HuH-7.5 (cell line): Measurements from ENCODE around the gene SMC3.

Experiments used
- DNase-seq: peaks from one replicate; pipeline ENCODE4 v3.0.0; 2011; ENCODE audit warnings: low spot score

The SMC3 gene

DNA sequence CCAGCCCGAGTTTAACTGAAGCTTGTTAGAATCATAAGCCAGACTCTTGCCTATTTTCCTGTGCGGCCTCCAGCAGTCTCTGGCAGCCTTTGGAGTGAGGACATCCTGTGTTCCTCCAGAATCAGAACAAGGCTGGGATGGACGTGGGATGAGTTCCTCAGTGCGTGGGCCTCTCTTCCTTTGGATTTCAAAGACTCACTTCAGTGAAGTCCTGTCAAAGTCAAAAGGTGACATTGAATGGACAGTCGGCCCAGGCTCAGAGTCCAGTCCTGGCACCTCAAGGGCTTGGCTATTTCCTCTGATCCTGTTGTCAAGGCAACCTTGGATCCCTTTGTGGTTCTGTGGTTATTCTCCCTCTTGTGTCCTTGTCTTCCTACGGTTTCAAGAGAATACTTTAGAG, 21.4 kb upstream of the SMC3 start:
- no peak for DNase-seq

DNA sequence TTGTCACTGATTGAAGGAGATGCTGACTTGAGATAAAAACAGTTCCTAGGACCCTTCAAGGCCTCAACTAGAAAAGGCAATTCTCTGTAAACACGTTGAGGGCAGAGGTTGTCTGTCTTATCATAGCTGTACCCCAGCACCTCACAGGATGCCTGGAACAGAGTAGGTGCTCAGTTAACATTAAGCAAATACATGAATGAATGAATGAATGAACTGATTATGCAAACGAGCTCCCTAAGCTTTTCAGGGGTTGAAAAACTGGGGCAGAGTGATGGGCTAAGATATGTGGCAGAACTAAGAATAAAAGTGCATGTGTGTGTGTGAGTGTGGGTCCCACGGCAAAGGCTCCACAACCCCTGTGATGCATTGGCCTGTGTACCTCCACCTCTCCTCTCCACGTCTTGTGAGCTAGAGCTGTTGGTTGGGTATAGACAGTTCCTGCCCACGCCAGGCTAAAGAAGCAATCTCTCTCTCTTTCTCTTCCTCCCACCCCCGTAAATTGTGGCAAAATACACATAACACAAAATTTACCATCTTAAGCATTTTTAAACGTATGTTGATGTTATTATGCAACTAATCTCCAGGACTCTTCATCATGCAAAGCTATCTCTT, 20.9 kb upstream of the SMC3 start:
- DNase-seq = no peak

DNA sequence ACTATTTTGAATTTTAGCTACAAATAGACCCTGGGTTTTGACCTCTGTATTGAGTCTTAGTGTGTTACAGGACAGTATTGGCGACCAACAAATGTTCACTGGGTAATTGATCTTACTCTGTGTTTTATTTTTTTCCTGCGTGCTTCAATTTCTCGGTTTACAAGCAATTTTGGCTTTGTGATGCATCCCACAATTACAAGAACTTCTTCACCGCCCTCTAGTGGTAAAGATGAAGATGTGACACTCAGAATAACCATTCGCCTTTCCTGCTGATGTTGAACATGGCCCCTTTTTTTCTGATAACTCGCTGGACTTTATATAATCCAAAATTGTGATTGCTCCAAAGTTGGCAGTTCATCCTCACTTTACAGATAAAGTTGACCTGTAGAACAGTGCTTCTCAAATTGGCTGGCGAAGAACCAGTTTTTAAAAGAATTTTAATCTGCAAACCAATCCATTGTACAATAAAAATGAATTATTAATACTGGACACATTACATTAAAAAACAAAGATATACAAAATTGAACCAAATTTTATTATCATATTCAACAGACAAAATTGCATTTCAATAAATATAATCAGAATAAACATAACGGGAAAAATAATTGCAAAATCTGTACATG, 20.2 kb upstream of the SMC3 start:
- DNase-seq = no peak

DNA sequence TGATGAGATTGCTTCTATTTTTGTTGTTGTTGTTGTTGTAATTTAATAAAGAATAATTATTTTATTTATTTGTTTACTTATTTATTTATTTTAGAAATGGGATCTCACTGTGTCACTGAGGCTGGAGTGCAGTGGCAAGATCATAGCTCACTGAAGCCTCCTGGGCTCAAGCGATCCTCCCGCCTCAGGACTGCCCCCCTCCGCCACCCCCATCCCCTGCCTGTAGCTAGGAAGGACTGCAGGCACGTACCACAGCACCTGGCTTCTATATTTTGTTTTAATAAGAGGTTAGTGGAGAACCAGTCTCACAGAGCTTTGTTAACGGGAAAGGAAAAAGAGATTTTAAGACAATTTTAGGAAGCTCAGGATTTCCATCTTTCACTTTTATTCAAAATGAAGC, 19.5 kb upstream of the SMC3 start:
- DNase-seq = no peak

DNA sequence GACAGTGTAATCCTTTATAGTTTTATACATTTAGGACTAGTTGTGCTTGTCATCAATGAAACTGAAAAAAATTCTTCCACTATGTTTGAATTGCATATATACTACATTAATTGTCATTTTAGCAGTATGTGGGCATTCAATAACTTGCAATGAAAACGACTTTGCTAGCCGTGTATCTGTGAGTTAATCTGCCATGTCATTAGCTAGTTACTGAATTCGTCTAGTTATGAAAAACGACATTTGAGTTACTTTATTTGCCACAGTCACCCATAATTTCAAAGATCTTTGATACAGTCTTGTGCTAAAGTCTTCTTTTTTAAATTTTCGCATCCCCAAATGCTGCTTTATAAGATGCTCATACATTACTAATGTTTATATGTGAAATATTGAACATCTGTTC, 18.3 kb upstream of the SMC3 start:
- no peak for DNase-seq

DNA sequence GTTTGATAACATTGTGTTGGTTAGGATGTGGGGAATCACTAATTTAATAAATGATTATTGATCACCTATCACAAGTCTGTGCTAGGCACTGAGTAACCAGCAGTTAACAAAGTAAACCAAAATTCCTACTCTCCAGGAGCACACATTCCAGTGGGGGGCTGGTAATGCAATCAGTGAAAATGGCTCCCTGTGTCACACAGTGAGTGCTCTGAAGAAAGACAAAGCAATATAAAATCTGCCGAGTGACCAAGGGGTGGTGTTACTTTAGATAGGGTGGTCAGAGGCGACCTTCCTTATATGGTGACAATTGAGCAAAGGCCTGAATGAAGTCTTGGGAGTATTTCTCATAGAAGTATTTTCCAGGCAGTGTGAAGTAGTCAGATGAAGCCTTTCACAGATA, 13.6 kb upstream of the SMC3 start:
- DNase-seq = no peak

DNA sequence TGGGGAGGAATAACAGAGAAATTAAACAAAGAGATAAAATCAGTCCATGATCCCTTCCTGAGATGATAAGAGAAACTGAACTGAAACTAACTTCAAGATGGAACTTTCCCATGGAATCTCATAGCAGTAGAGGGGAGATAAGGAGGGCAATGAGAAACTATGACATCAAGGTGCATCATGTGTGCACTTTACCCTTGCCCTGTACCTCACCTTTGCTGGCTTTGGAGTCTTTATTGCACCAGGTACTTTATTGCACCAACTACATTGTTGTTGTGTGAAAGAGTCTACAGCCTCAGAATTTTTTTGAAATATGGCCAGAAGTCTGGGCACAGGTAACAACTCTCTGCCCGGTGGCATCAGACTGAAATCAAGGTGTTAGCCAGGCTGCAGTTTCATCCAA, 11.2 kb upstream of the SMC3 start:
- DNase-seq = no peak

DNA sequence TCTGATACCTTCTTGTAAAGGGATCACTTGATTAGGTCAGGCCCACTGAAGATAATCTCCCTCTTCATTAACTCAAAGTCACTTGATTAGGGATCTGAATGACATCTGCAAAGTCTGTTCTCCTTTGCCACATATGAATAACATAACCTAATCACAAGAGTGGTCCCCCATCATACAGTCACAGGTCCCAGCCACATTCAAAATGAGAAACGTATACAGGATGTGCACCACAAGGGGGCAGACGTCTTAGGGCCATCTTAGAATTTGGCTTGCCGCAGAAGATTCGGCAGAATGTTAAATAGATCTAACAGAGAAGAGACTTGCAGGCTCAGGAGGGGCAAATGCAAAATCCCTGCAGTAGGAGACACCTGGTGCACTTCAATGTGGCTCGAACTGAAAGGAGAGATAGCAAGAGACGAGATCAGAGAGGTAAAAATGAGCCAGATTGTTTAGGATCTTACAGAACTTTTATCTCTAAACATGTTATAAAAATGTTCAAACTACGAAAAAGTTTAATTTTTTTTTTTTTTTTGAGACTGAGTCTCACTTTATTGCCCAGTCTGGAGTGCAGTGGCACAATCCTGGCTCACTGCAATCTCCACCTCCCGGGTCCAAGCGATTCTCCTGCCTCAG, 10.4 kb upstream of the SMC3 start:
- no peak for DNase-seq

DNA sequence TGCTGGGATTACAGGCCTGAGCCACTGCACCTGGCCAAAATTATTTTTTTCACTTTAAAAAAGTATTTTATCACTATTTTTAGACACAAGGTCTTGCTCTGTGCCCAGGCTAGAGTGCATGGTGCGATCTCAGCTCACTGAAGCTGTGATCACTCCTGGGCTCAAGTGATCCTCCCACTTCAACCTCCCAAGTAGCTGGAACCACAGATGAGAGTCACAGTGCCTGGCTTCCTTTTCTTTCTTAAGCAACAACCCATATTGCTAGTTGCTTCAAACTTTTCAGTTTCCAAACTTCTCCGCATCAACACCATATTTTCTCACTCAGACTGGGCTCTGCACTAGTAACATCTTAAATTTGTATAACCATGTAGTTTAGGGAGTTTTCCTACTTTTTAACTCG, 9.5 kb upstream of the SMC3 start:
- DNase-seq = no peak

DNA sequence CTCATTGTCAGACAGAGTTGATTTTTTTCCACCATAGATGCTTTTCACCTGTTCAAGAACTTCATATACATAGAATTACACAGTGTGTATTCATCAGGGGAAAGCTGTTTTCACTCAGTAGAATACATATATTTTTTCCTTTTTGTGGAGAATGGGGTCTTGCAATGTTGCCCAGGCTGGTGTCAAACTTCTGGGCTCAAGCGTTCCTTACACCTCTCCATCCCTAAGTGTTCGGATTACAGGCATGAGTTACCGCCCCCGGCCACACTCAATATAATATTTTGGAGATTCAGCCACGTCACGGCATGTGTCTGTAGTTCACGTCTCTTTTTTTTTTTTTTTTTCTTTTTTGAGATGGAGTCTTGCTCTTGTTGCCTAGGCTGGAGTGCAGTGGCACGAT, 7.5 kb upstream of the SMC3 start:
- DNase-seq = no peak

DNA sequence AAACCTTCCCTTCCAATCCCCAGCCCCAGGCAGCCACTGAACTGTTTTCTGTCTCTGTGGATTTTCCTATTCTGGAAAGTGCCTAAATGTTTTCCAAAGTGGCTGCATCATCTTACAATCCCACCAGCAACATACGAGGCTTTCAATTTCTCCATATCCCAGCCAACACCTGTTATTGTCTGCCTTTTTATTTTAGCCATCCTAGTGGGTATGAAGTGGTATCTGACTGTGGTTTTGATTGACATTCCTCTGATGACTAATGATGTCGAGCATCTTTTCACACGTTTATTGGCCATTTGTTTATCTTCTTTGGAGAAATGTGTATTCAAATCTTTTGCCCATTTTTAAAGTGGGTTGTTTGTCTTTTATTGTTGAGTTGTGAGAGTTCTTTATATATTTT, 6.2 kb upstream of the SMC3 start:
- DNase-seq = no peak

DNA sequence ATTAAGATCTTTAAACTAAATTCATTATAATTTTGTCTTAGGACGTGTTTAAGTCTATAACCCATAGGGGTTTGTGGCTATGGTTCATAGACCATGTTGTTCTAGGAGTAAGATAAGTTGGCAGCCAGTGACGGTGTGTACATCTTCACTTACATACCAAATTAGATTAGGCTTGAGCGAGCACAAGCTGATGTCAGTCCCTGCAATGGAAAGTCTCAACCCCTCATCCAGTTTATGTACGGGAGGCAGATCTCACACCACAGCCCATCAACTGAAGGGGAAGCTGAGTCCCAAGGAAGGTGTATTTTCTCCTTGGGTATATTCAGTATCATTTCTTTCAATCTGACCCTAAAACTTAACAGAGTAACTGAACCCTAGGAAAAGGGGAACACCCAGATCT, 5.1 kb upstream of the SMC3 start:
- no peak for DNase-seq

DNA sequence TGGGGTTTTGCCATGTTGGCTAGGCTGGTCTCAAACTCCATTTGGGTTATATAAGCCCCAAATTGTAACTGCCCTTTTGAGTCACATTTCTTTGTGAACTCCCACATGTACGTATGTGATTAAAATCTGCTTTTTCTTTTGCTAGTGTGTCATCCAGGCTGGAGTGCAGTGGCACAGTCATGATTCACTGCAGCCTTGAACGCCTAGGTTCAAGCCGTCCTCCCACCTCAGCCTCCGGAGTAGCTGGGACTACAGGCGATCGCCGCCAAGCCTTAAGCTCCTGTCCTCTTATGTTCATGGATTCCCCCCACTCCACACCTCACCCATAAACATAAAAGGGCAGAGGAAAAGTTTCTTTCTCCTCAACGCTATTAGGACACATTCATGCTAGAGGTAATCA, 4.4 kb upstream of the SMC3 start:
- DNase-seq = no peak

DNA sequence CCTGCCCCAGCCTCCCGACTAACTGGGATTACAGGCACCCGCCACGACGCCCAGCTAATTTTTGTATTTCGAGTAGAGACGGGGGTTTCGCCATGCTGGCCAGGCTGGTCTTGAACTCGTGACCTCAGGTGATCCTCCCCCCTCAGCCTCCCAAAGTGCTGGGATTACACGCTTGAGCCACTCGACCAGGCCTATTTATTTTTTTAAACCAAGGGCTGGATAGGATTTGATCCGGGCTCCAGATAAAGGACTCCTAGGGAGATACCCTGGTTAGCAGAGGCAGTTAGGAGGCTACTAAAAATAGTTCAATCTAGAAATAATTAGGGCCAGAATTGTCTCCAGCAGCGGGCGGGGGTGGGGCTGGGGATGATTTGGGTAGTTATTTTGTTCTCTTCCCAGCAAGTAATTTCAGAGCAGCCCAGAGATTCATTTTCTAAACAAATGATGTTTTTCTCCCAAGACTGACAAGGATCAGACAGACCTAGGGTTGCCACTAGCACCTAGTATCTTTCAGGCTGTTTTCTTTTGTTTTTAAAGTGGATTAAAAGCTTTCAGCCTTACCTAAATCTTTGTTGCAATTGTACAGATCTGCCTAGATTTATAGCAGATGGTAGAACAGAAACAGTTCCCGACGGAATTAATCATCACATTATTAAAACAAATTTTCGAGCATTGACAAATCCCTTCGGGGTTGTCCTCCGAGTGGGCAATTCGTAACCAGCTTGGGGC, 859 bp upstream of the SMC3 start:
- DNase-seq = no peak

DNA sequence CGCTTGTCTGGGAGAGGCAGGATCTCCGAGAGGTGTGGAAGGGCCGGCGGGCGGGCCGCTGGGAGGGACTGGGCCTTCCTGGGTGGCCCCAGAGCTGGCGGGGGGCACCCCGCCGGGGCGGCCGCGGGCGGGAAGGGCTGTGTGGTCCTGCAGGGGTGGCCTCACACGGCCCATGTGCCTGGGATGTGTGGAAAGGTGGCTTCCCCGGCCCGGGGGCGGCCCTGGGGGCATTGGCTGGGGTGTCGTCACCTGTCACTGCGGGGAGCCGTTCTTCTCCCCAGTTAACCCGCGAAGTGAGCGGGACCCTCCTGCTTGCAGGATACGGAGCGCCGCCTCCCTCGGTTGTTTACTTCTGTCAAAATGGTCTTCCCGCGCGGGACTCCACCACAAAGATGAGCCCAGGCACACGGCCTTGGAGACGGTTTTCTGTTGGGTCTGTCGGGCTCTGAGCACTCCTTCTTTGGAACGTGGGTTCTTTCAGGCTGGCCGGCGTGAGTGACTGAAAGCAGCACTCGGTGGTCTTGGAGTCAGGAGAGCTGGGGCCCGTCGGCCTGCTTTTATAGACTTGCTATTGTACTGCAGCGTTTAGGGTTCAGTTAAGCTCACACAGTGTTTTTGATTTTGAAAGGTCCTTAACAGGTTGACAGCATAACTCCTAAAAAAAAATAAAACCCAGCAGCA, 700 bp downstream of the SMC3 start:
- DNase-seq = no peak

DNA sequence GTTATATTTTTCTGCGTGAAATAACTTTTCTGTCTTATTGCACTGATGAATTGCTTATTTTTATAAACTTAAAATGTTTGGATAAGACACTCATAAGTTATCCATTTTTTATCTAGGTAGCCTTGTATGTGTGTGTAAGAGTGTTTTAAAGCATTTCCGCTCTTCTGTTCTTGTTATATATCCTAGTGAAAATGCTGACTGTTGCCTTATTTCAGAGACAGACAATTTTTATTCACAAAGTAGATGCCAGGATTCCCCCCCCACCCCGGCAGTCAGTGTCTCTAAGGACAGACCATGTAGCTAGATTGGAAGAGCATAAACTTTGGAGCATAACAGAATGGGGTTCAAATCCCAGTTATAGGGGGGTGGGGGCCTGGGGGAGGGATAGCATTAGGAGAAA, 1.6 kb downstream of the SMC3 start:
- DNase-seq = no peak

DNA sequence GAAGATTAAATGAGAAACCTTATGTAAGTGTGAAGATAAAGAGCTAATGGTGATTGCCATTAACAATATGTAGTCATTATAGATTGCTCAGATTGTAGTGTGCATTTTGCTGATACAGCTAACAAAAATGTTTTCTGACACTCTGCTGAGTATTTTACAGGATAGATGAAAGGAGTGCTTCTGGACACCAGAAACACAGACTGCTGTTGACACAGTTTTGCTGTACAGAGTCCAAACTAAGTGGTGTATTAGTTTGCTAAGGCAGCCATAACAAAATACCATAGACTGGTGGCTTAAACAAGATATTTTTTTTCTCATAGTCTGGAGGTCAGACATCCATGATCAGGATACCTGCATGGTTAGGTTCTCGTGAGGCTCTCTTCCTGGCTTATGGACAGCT, 2.2 kb downstream of the SMC3 start:
- no peak for DNase-seq

DNA sequence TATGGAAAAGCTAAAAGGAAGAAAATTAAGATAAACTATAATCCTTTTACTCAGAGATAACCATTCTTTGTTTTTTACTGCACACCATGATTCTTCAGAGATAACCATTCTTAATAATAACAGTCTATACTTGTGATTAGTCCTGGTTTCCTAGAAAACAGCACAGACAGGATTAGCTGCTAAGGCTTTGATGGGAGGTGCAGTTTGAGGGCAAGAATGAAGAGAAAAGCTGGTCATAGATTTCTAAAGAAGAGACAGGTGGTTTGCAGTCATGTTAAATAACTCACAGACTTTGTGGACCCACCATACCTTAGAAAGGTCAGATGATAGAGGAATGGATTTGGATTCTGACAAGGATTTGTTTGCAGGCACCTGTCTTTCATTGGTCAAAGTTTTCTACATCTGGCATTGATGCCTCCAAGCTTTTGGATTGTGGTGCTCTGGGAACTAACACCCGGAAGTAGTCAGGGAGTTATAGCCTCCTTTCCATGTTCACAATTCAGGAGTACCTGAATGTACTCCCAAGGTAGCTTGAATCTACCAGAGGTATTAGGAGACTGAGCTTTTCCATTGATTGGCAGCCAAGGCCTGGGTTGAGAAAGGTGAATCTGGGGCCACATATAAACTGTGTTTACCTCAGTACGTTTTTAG, 3.7 kb downstream of the SMC3 start:
- DNase-seq = no peak

DNA sequence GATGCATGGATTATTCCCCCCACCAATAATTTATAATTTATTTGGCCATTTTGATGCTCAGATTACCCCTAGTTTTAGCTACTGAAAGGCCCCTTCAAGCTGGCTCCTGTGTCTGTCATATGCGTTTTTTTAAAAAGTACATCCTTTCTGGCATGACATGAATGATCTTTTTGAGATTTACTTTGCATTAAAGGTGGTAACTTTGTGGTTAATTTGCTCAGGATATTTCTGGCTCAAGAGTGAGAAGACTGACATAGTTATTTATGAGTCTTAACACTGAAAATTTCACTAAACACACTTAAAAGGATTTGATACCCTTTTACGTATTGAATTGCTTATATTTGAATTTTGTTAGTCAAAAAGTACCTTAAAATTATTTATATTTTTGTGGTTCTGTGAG, 5.4 kb downstream of the SMC3 start:
- no peak for DNase-seq

DNA sequence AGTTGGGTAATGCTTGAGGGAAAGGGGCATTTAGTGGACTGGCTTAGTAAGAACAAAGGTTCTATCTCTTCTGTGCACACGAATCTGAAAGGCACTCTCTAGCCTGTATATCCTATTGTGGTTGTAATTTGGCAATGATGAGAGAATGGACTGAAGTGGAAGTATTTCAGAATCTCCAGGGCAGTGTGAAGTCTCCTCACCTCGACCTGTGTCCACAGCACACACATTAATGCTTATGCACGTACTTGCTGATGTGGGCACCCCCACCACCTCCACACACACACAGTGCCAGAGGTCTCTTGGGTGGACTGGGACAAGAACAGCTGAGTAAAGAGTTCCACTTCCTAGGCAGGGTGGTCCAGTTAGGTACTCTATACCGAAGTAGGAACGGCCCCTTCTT, 6.9 kb downstream of the SMC3 start:
- DNase-seq = no peak

DNA sequence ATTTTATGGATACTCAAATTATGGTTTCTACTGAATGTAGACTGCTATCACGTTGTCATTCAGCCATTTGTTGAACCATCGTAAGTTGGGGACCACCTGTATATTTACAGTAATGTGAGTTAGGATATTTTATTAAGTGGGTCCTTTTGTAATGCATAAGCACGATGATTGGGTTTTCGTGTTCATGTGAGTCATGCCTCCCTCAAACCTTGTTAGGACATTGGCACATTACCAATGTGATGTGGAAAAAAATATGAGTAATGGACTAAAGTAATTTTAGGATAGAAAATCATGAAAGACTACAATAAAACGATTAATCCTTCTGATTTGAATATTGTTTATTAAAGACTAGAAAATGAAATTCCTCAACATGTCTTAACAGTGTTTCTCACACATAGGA, 8.7 kb downstream of the SMC3 start:
- no peak for DNase-seq

DNA sequence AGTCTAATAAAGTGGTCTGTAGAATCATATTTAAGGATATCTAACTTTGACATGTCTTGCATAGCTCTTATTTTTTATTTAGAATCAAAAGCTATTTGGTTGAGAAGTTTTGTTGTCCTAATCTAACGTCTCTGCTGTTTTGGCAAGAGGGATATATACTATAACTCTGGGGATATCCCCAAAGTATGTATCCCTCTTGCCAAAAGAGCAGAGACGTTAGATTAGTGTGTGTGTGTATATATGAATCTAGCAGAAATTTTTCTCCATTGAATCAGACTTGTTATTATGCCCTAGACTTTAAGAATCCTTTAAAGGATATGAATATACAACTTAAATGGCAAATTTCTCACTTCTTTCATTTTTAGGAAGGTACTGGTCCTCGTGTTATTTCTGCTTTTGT, 9.6 kb downstream of the SMC3 start:
- no peak for DNase-seq
